HepG2 (cell line): ENCODE data around the gene UBE2I. TPM values are rescaled to one million over a fixed set of nuclear protein-coding genes. Genes with fewer than 3 reads are reported as not detected.
A peak's percentile ranks its signal among the peaks of the same experiment; 100 is the strongest.

ENCODE experiments used
- CBX5 ChIP-seq: sonication (generic); formaldehyde crosslinking; IDR thresholded peaks from 2 replicates; pipeline ENCODE4 v1.4.0; 2020; ENCODE audit warnings: missing genetic modification reagents, borderline replicate concordance
- GATAD2A ChIP-seq: IDR thresholded peaks from 2 replicates; pipeline ENCODE4 v1.6.1; 2016
- KLF12 ChIP-seq: sonication (generic); formaldehyde crosslinking; IDR thresholded peaks from 2 replicates; pipeline ENCODE4 v1.4.0; 2020; ENCODE audit warnings: missing genetic modification reagents, borderline replicate concordance
- MEF2D ChIP-seq: sonication (generic); formaldehyde crosslinking; IDR thresholded peaks from 2 replicates; pipeline ENCODE4 v1.5.1; 2020; ENCODE audit warnings: mild to moderate bottlenecking, missing genetic modification reagents
- POLR2AphosphoS5 ChIP-seq: IDR thresholded peaks from 2 replicates; pipeline ENCODE4 v1.6.1; 2012; ENCODE audit warnings: low read depth, low read length
- POLR2G ChIP-seq: fragments of 200-400 bp; formaldehyde crosslinking; IDR thresholded peaks from 2 replicates; pipeline ENCODE4 v1.6.1; 2018; ENCODE audit warnings: mild to moderate bottlenecking, low read depth, low read length, moderate library complexity
- RXRB ChIP-seq: IDR thresholded peaks from 2 replicates; pipeline ENCODE4 v1.6.1; 2016; ENCODE audit warnings: borderline replicate concordance, missing genetic modification reagents, missing compliant biosample characterization
- ZNF251 ChIP-seq: sonication (generic); formaldehyde crosslinking; IDR thresholded peaks from 2 replicates; pipeline ENCODE4 v1.9.0; 2021; ENCODE audit warnings: mild to moderate bottlenecking, missing genetic modification reagents
- polyA plus RNA-seq, 8 experiments: library from polyadenylated mRNA; depleted of rRNA in 3 of 8; stranded (reverse) in 7 of 8; unstranded in 1 of 8; fragments of >200 nt; fragmentation: Illumina TruSeq in 4 of 8; extraction: Trizol in 4 of 8; gene quantifications; 2 replicates each; pipeline versions ENCODE4 v1.2.1 to v1.2.3, GENCODE V29; 2011 to 2016; ENCODE audit warnings: low read depth in 4 of 8, missing spikeins in 1 of 8, mixed read lengths in 1 of 8; ENCODE audit not compliant: insufficient read depth in 1 of 8
- total RNA-seq, 5 experiments: library from RNA; depleted of rRNA; stranded (reverse); fragments of >200 nt; fragmentation: Illumina TruSeq; extraction: Trizol; gene quantifications; 2 replicates each; pipeline ENCODE4 v1.2.3, GENCODE V29; 2016; ENCODE audit warnings: low read depth in 1 of 5
- TF ChIP-seq, protein P1 (sequence below), 2 experiments: fragments of 450-650 bp in 1 of 2; sonication (generic) in 1 of 2; formaldehyde crosslinking in 1 of 2; IDR thresholded peaks; 2 replicates each; pipeline versions ENCODE4 v1.6.1 to v1.8.0; 2016 to 2022; ENCODE audit warnings: antibody characterized with exemption in 1 of 2, mild to moderate bottlenecking in 1 of 2, missing genetic modification reagents in 1 of 2
- TF ChIP-seq, protein P2 (sequence below), 2 experiments: sonication (generic) in 1 of 2; formaldehyde crosslinking in 1 of 2; IDR thresholded peaks; 2 replicates each; pipeline versions ENCODE4 v1.5.1 to v1.6.1; 2011 to 2020; ENCODE audit warnings: borderline replicate concordance in 1 of 2, low read depth in 1 of 2, low read length in 1 of 2, mild to moderate bottlenecking in 1 of 2, missing genetic modification reagents in 1 of 2, moderate library complexity in 1 of 2
- TF ChIP-seq, protein P3 (sequence below): IDR thresholded peaks from 2 replicates; pipeline ENCODE4 v1.6.1; 2016; ENCODE audit warnings: low read depth, control low read depth
- TF ChIP-seq, protein P4 (sequence below): sonication (generic); formaldehyde crosslinking; IDR thresholded peaks from 2 replicates; pipeline ENCODE4 v1.5.1; 2020; ENCODE audit warnings: mild to moderate bottlenecking, moderate library complexity, missing genetic modification reagents

The UBE2I gene
- total and polyA plus RNA-seq, 2 of the 13 experiments (the other 11 are each of a cell fraction or from before 2014, with no cell fraction given), result 75.8 to 98.9 TPM

DNA sequence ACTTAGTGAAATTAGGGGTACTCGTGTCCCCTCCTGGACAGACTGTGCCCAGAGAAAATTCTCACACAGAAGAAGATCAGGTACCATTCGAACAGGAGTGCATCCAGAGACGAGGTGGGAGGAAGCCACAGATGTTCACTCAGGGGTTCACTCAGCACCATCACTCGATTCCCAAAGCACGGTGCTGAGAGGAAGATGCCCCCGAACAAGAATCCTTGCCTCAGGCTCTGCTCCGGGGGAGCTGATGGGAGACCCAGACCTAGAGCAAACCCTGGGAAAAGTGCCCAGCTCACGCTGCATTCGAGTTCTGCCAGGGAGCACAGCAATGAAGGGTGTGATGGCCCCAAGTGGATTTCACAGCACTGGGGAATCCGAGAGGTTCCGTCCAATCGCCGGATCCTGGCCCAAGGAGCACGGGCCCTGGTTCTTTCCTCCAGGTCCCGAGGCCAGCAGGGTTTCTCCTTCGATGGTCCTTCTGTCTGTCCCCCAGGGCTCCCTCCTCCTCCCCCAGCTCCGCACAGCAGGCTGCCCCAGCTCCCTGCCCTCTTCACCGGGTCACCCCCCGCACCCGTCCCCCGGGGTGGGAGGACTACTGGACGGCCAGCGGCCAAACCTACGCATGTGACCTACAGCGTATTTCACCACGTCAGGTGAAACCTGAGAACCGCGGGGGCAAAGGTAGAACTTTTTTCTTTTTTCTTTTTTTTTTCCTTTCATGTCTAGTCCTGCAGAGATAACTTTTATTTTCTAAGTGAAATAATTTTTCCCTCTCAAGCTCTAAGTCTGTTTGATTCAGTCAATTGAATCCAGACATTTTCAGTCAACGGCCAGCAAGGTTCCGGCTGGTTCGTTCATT, 10.2 kb upstream of the UBE2I start (continued):
- TF ChIP-seq, protein P1, sequence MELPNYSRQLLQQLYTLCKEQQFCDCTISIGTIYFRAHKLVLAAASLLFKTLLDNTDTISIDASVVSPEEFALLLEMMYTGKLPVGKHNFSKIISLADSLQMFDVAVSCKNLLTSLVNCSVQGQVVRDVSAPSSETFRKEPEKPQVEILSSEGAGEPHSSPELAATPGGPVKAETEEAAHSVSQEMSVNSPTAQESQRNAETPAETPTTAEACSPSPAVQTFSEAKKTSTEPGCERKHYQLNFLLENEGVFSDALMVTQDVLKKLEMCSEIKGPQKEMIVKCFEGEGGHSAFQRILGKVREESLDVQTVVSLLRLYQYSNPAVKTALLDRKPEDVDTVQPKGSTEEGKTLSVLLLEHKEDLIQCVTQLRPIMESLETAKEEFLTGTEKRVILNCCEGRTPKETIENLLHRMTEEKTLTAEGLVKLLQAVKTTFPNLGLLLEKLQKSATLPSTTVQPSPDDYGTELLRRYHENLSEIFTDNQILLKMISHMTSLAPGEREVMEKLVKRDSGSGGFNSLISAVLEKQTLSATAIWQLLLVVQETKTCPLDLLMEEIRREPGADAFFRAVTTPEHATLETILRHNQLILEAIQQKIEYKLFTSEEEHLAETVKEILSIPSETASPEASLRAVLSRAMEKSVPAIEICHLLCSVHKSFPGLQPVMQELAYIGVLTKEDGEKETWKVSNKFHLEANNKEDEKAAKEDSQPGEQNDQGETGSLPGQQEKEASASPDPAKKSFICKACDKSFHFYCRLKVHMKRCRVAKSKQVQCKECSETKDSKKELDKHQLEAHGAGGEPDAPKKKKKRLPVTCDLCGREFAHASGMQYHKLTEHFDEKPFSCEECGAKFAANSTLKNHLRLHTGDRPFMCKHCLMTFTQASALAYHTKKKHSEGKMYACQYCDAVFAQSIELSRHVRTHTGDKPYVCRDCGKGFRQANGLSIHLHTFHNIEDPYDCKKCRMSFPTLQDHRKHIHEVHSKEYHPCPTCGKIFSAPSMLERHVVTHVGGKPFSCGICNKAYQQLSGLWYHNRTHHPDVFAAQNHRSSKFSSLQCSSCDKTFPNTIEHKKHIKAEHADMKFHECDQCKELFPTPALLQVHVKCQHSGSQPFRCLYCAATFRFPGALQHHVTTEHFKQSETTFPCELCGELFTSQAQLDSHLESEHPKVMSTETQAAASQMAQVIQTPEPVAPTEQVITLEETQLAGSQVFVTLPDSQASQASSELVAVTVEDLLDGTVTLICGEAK (IDR thresholded peaks at IDR 0.05), result no peak
- TF ChIP-seq, protein P1 (CRISPR knock-in tag; IDR thresholded peaks at IDR 0.05), result no peak
- TF ChIP-seq, protein P2, sequence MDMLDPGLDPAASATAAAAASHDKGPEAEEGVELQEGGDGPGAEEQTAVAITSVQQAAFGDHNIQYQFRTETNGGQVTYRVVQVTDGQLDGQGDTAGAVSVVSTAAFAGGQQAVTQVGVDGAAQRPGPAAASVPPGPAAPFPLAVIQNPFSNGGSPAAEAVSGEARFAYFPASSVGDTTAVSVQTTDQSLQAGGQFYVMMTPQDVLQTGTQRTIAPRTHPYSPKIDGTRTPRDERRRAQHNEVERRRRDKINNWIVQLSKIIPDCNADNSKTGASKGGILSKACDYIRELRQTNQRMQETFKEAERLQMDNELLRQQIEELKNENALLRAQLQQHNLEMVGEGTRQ (IDR thresholded peaks at IDR 0.05; ENCODE audit: low read depth, low read length), result 0 out of 2 replicates have a peak, but pooled peaks have one; percentile 20
- TF ChIP-seq, protein P2 (CRISPR knock-in tag; IDR thresholded peaks at IDR 0.05; ENCODE audit: borderline replicate concordance), result peak; percentile 48; the same call in 1 of the 2 replicates
- TF ChIP-seq ZNF251 (CRISPR knock-in tag), result no peak
- TF ChIP-seq RXRB (CRISPR knock-in tag), result peak; percentile 68; the same call in 1 of the 2 replicates
- TF ChIP-seq GATAD2A (CRISPR knock-in tag), result peak; percentile 61
- peak; percentile 49 for TF ChIP-seq POLR2AphosphoS5
- no peak for TF ChIP-seq KLF12
- TF ChIP-seq, protein P3, sequence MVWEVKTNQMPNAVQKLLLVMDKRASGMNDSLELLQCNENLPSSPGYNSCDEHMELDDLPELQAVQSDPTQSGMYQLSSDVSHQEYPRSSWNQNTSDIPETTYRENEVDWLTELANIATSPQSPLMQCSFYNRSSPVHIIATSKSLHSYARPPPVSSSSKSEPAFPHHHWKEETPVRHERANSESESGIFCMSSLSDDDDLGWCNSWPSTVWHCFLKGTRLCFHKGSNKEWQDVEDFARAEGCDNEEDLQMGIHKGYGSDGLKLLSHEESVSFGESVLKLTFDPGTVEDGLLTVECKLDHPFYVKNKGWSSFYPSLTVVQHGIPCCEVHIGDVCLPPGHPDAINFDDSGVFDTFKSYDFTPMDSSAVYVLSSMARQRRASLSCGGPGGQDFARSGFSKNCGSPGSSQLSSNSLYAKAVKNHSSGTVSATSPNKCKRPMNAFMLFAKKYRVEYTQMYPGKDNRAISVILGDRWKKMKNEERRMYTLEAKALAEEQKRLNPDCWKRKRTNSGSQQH, result no peak
- TF ChIP-seq, protein P4, sequence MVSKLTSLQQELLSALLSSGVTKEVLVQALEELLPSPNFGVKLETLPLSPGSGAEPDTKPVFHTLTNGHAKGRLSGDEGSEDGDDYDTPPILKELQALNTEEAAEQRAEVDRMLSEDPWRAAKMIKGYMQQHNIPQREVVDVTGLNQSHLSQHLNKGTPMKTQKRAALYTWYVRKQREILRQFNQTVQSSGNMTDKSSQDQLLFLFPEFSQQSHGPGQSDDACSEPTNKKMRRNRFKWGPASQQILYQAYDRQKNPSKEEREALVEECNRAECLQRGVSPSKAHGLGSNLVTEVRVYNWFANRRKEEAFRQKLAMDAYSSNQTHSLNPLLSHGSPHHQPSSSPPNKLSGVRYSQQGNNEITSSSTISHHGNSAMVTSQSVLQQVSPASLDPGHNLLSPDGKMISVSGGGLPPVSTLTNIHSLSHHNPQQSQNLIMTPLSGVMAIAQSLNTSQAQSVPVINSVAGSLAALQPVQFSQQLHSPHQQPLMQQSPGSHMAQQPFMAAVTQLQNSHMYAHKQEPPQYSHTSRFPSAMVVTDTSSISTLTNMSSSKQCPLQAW (CRISPR knock-in tag), result 0 out of 2 replicates have a peak, but pooled peaks have one; percentile 38
- TF ChIP-seq POLR2G, result peak; percentile 57; the same call in 1 of the 2 replicates
- TF ChIP-seq MEF2D (CRISPR knock-in tag), result no peak
- peak; percentile 6; the same call in 1 of the 2 replicates for TF ChIP-seq CBX5 (CRISPR knock-in tag)
